NCI-H226 (cell line): ENCODE data around the gene CCDC150.

Experiments
- DNase-seq: peaks from one replicate; pipeline ENCODE4 v3.0.0-alpha.2; 2015

The CCDC150 gene

GRCh38 chr2:196639180-196640030, at the start of gene CCDC150:
TSS of gene CCDC150 (plus strand) at chr2:196639715. CDS start at chr2:196639767, 52 bp downstream.
- DNase-seq: peak; percentile 94

GRCh38 chr2:196590286-196590685, 49.2 kb upstream of the CCDC150 start:
- DNase-seq: peak; percentile 76

GRCh38 chr2:196591004-196591403, 48.5 kb upstream of the CCDC150 start:
- DNase-seq: no peak

GRCh38 chr2:196591621-196592022, 47.9 kb upstream of the CCDC150 start:
- DNase-seq: no peak

- DNase-seq: no peak
Measured at GRCh38 chr2:196592331-196592910, 47.1 kb upstream of the CCDC150 start.

- DNase-seq: no peak
Measured at GRCh38 chr2:196592911-196593881, 46.3 kb upstream of the CCDC150 start, which contains the start of gene HECW2. TSS of gene HECW2 (minus strand) at chr2:196593554.

- DNase-seq: no peak
Measured at GRCh38 chr2:196594158-196594557, 45.4 kb upstream of the CCDC150 start.

- DNase-seq: no peak
Measured at GRCh38 chr2:196597531-196597930, 42.0 kb upstream of the CCDC150 start.

GRCh38 chr2:196598412-196598811, 41.1 kb upstream of the CCDC150 start:
- DNase-seq: no peak

- DNase-seq: no peak
Measured at GRCh38 chr2:196598846-196599245, 40.7 kb upstream of the CCDC150 start.

- DNase-seq: peak; percentile 39
Measured at GRCh38 chr2:196601430-196602306, 37.8 kb upstream of the CCDC150 start.

GRCh38 chr2:196604196-196604595, 35.3 kb upstream of the CCDC150 start:
- DNase-seq: no peak

- no peak for DNase-seq
Measured at GRCh38 chr2:196606516-196606915, 33.0 kb upstream of the CCDC150 start.

- peak; percentile 28 for DNase-seq
Measured at GRCh38 chr2:196607073-196607472, 32.4 kb upstream of the CCDC150 start.

- peak; percentile 22 for DNase-seq
Measured at GRCh38 chr2:196607896-196608295, 31.6 kb upstream of the CCDC150 start.

GRCh38 chr2:196609806-196610205, 29.7 kb upstream of the CCDC150 start:
- no peak for DNase-seq

- DNase-seq: no peak
Measured at GRCh38 chr2:196610796-196611195, 28.7 kb upstream of the CCDC150 start.

GRCh38 chr2:196613302-196613701, 26.2 kb upstream of the CCDC150 start:
- DNase-seq: no peak

- no peak for DNase-seq
Measured at GRCh38 chr2:196617430-196617829, 22.1 kb upstream of the CCDC150 start.

- DNase-seq: no peak
Measured at GRCh38 chr2:196618661-196619060, 20.9 kb upstream of the CCDC150 start.

- DNase-seq: no peak
Measured at GRCh38 chr2:196630531-196630930, 9.0 kb upstream of the CCDC150 start.

- no peak for DNase-seq
Measured at GRCh38 chr2:196635156-196635555, 4.4 kb upstream of the CCDC150 start.
